ENCODE results near the gene PLEKHA7.
A peak's percentile ranks its signal among the peaks of the same experiment; 100 is the strongest.
"Not testable (repeated sequence)": the region's sequence is repeated elsewhere in the genome, so short reads cannot be mapped to it uniquely, and the experiment has no call there.

The PLEKHA7 gene

DNA sequence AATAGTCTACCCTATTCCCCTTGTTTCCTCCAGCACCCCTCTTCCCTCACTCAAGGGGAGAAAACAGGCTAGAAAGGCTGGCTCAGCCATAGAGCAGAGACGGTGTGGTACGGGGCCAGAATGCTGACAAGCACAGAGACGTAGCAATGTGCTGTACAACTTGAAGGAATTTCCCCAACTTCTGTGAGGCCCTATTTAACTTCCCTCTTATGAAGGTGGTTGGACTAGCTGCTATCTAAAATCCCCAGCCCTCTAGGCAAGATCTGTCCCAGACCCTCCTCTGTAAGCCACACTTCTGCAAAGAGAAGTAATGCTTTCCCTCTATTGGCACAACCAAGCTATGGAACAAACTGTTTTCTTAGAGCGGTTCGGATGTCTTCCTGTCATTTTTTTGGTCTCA lies 37.8 kb downstream of the PLEKHA7 start:
- no peak for DNase-seq

DNA sequence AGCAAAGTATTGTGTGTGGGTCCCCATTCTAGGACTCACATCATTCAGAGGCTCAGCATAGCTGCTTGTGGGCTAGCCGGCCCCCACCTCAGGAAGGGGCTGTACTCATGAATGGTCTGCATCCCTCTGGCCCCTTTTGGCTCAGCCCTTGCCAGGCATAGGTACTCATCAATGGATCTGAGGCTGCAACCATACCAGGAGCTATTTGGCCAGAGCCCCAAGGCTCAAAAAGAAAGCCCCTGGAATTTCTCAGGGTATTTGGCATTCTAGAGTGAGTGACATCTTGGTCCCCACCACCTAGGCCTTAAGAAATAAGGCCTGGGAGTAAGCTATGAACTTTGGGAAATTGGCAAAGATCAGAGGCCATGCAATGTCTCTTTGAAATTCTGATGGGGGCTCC lies 38.3 kb downstream of the PLEKHA7 start:
- no peak for DNase-seq

DNA sequence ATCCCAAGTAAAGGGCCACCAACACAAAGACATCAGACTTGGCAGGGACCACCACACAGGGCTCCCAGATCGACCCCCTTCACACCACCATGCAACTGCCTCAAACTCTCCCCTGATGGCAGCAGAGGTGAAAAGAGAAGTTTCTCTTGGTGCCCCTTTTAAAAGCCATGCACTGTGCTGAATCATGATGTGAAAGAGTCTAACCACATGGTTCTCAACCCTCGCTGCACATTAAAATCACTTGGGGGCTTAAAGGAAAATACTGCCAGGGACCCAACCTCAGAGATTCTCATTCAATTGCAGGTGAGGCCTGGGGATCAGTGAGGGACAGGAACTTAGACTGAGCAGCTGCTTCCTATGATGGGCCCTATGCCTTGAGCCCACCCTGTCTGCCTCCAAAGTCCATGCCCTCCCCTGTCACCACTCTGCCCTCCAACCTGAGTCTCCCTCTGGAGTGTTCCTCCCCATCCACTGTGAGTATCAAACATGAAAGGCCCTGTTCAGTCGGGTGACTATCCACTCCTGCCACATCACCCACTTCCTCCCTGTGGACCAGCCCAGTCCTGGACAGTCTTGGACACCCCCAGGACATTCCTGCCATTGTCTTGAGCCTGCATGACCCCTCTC lies 40.8 kb downstream of the PLEKHA7 start:
- no peak for DNase-seq

DNA sequence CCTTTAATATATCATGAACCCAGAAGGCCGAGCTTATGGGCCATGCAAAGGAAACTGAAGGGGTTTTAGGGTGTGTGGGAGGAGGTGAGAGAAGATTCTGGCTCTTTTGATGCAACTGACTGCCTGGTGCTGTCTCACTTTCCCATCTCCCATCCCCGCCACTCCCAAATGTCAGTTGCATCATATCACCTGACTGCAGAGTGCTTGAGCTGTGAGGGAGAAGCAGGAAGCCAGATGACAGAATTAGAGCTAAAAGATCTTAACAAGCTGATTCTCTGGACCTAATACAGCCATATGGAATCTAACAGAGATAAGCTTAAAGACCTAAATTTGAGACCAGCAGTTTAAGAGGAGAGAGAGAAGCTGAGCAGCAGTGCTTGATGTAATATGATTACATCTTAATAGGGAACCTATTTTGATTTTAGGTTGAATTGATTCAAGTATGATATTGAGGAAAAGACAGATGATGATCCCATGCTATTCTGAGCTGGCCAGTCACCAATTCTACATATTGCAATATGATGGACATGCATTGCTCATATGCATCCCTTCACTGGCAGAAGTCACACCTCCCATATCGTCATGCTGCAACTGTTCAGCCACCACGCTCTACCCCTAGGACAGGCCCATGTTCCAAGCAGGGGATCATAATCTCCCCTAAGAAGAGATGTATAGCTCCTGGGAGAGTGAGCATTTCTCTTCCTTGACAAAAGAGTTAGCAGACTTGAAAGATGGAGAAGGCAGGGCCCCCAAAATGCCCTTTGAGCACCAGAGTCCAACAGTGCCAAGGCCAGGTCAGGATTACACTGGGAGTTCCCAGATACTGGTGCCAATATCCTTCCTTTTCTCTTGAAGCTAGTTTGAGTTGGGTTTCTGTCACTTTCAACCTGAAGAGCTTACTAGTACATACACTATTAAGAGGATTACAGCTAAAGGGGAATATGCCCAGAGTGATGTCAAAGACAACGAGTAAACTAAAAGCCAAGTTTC lies 44.9 kb downstream of the PLEKHA7 start:
- no peak for DNase-seq

DNA sequence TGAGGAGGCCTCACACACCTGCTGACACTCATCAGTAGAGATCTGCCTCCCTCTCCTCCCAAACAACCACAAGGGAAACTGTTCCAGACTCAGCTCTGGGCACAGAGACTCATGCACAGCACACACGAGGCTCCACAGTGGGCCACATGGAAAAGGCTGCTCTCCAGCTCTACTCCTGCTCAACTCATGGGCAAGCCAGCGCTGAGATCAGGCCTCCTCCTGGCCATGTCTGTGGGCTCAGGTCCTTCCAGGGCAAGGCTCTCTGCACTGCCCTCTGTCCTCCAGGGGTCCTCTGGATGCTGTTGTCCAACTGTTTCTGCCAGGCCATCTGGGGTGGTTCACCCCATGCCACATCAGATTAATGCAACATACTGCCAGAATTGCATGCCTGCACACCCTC lies 46.0 kb downstream of the PLEKHA7 start:
- DNase-seq, result no peak

DNA sequence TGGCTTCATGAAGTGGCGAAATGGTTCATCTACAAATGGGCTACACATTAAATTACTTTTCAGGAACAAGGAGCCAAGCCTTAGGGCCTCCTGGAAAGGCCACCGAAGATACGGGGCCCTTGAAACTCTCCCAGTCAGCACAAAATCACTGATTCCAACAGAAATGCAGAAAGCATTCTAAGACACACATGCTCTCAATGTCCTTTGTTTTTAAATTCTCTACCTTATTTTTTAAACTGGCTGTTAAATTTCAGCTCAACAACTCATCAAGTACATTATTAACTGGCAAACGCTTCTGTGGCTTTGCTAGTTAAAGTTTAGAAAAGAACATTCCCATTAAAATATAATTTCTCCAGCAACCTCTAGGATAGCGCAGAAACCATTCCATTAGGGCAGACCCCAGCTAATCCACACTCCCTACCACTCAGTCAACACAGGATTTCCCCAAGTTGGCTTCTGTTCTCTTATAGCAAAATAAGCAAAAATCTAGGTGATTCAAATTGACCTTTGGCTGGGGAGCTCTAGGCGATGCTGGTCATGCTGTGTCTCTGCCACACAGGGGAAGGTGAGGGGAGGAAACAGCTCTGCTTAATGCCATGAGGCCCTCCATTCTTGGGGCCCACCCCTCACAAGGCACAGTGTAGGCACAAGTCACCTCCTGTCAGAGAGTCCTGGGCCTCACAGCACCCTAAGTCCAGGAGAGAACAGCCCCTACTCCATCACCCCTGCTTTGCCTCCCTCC lies 47.1 kb downstream of the PLEKHA7 start:
- DNase-seq, result no peak

DNA sequence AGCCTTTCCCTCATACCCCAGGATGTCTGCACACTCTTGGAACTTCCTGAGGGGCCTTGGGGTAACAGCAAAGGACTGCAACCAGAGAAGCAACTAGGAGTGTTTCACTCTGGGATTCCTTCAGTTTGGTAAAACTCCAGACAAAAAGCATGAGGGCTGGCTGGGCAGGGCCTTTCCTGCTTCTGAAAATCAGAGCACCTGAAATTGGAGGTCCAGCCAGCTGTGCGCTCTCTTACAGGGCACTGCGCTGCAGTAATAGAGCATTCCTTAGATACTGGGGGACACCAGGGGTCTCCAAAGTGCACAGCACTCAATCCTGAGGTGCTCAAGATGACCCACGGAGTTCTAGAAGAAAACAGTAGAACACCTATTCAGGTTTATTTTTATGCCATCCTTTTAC lies 49.7 kb downstream of the PLEKHA7 start:
- DNase-seq, result no peak

DNA sequence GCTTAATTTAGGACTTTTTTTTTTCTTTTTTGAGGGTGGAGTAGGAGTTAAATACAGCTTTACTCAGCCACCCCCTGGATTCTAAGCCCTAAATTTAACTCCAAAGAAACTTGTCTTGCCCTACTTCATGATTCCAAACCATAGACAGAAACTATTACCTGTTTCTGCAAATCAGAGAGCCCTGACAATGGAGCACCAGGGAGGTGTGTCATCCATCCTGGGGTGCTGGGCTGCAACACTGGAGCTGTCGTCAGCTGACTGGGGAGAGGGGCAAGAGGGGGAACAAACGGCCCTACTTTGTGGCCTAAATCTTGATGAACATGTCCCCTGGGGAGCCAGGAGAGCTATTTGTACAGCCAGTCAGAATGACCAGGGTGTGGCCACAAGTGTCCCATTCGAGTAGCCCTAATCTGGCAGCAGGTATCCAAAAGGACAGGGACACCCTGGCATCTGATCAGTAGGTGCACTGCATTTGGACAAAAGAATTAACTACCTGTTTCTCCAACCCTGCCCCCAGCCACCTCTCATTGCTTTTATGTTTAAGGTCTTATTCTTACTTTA lies 50.8 kb downstream of the PLEKHA7 start:
- DNase-seq, result no peak

DNA sequence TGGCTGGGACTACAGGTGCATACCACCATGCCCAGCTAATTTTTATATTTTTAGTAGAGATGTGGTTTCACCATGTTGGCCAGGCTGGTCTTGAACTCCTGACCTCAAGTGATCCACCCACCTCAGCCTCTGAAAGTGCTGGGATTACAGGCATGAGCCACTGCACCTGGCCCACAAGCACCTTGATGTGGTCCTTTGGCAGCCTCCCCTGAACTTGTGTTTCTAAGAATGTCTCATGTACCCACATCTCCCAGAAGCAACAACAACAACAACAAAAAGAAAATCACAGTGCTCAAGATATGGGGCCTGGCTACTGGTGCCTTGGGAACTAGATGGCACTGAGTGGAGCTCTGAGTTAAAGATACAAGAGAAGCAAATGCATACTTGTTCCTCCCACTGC lies 51.6 kb downstream of the PLEKHA7 start:
- not testable (repeated sequence) for DNase-seq

DNA sequence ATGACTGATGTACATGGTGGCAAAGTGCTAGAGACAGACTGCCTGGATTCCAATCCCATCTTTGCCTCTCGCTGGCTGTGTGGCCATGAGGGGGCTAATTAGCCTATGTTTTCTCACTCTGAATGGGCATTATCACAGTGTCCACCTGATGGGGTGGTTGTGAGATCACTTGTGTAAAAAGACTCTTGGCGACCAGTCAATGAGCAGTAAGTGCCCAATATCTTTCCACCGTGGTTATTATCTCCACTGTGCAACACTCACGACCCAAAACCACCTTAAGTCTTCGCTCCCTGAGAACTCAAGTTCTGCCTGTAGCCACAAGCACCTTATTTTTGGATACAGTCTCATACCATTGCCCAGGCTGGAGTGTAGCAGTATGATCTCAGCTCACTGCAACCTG lies 52.1 kb downstream of the PLEKHA7 start:
- DNase-seq, result no peak

DNA sequence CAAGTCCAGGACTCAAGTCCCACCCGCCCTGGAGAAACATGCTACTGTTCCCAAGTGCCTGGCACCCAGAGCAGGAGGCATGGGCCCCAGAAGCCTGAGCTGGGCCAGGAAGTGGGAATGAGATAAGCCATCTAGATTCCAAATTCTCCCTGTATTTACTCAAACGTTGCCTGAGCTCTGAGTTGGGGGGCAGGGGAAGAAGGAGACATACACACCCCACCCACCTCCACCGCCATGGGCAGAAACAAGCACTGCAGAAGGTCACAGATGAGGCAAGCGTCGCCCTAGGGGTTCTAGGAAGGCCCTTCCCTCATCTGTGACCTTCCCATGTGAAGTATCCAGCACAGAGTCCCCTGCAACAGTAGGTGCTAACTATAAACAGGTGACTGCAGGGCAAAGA lies 54.0 kb downstream of the PLEKHA7 start:
- no peak for DNase-seq

DNA sequence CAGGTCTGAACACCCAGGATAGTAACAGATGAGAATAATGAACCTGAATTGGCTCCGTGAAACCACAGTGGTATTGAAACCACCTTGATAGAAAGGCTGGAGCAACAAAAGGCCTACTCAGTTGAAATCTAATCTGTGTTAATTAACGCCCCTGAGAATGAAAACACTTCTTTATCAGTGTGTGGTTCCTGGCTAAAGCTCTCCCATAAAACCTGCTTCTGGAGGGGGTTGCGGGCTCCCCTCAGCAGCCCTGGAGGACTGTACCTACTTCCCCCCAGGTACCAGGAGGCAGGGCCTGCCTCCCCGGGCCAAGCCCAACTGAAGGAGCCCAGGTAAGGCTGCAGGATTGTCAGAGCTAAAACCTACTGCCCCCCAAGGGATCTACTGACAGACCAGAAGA lies 54.6 kb downstream of the PLEKHA7 start:
- no peak for DNase-seq

DNA sequence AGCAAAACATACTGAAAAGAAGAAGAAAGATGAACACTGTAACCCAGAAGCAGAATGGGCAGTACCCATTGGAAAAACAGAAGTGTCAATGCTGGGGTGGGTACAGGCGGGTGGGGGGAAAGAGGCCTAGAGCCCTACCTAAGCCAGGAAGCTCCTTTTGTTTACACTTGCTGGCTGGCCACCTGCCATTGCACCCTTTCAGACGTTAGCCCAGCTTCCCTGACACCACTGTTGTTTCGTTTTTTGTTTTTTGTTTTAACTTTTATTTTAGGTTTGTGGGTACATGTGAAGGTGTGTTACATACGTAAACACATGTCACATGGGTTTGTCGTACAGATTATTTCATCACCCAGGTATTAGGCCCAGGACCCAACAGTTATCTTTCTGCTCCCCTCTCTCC lies 55.4 kb downstream of the PLEKHA7 start:
- no peak for DNase-seq

DNA sequence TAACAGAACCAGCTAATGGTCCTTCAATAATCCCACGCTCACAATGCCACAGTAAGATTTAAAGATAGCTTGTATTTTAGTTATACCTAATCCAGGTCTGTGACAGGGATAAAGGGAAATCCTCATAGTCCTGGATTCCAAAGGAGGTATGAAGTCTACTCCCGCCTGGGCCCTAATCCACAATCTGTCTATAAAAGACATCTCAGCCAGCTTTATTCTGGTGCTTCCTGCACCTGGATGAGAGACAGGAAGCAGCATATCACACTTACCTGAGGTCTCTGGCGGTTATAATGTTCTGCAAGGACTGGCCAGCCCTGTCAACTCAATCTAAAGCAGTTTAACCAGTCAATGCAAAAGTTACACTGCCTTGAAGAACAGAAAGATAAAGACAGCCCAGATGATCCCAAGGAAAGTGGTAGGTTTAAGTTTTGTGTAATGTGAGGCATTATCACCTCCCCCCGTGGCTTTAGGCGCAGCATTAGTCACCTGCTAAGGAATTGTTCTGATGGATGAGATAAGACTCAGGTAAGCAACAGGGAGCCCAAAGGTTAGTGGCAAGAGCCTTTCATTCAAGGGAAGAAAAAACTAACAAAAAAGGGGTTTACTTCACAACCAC lies 57.6 kb downstream of the PLEKHA7 start:
- no peak for DNase-seq

DNA sequence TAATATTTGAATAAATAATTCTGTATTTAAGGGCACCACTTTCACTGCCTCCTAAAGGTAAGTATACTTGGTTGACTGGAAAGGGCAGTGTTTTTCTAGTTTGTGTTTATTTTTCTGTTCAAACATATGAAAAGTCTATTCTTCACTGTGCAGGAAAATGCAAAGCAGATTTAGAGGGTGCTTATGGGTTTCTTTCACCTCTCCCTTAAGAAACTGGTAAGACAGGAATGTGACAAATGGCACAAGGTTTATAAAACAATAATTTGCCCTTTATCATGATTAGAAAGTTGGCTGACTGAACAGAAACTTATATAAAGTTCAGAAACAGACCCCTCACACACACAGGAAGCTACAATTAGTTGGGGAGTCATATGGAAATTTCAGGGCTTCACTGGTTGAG lies 60.6 kb downstream of the PLEKHA7 start:
- DNase-seq, result no peak

DNA sequence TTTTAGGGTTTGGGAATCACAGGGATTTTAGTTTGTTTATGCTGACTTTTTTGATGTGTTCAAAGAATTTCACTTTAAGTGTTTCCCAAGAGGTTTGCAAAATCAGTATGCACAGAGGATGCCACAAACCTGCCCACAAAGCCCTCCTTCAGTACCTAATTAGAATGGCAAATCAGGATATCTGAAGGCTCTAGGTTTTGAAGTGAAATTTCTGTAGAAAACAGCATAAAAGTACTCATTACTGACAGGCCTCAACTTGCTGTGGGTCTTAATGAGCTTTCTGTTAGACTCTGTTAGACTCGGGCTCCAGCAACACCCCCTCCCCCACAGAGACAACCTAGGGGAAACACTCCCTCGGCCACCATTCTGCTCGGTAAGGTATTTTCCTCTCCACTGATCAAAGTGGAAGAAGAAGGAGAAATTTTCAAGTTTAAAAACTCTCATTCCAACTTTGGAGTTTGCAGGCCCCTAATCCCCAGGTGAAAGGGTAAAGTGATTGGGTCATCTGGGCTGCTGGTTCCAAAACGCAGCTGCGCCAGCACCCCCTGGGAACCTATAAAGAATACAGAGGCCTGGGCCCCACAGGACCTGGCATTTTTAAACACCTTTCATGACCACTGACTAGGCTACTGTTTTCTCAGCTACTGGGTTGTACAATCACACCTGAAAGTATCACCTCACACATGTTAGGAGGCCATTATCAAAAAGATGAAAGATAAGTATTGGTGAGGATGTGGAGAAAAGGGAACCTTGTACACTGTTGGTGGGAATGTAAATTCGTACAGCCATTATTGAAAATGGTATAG lies 67.5 kb downstream of the PLEKHA7 start:
- DNase-seq, result no peak

DNA sequence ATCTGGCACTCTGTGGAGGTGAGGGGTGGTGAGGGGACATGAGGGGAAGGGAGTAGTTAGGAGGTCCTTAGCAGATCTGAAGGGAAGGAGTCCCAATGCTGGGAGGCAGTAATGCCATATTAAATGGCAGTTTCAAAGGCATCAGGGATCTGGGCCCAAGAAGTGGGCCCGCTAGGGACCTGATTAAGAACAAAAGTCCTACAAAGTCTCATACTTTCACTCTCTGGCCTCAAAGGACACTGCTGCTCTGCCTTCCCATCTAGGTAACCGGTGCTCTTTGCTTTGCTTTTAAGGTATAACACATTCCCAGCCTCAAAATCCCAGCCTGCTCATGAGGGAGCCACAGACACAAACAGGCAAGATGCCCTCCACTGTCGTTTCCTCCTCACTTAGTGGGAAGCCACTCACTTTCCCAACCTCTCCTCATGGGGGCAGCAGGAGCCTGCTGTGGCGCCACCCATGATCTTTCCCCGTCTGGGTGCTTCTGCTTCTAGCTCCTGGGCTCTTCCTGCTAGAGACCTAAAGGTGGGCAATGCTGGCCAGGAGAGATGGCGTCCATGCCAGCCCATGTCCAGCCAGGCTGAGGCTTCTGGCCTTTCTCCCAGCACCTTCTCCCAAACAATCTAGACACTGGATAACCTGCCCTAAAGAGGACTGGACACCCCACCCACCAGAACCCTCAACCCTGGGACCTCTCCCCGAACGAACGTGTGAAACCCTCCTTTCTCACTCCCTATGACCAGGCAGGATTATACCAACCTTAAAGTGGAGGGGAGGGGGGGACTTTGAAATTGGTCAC lies 68.3 kb downstream of the PLEKHA7 start:
- DNase-seq, result peak; percentile 43

DNA sequence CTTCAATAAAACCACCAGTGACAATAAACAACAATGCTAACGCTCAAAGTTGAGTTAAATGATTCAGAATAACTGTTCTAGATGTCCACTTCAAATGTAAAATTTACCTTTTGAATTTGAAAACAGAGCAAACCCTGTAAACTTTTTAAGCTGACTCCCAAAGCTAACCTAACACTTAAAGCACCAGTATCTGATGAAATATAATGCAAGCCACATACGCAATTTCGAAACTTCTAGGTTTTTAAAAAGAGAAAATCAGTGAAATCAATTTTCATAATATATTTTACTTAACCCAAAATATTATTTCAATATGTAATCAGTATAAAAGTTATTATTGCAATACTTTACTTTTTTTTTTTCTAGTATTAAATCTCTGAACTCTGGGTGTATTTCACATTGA lies 71.3 kb downstream of the PLEKHA7 start:
- no peak for DNase-seq

DNA sequence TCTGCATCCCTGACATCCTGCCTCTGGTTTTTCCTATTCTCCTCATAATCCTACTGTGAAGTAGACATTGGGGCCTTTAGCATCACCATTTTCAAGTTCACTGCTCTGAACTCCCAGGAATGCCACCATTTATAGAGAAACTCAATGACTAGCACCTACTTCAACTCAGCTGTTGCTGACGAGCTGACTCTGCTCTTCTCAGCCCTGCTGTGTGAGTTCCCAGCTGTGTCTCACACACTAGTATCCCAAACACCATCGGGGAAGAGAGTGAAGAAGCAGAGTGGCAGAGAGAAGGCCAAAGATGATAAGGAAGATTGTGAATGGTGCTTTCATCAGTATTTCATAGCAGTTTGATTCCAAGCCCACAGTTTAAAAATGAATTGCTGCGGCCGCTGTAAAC lies 71.9 kb downstream of the PLEKHA7 start:
- no peak for DNase-seq

DNA sequence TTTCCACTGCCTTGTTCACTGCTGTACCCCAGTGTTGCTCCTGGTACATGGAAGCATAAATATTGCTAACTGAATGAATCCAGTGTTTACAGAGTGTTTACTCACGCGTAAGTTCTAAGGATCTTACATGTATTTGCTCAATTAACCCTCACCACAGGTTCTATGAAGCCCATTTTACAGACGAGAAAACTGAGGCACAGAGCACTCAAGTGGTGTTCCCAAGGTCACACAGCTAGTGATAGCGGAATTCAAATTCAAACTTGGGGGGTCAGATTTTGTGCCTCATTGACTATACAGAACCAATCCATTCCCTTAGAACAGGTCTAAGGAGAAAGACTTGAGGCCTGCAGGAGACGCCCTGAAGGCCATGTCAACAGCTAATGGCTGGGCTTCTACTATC lies 72.3 kb downstream of the PLEKHA7 start:
- no peak for DNase-seq

DNA sequence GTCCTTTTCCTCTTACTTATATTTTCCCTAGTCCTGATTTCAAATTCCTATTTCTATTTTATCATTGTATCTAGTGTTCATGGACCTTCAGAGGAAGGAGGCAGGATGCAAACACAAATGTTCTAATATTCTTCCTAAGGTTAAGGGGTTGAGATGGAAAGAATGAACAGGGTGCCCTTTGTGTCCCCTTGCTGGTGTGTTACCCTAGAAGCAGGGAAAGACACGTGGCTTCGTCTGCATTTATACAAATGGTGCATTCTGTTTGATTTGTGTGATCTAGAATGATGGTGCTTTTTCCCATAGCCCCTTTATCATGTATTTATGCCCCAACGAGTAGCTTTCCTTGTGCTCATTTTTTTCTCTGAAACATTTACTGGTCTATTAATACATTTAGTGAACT lies 76.2 kb downstream of the PLEKHA7 start:
- DNase-seq, result no peak
